GM12878 (cell line): Measurements from ENCODE around the gene TNFAIP3. TPM values are rescaled to one million over a fixed set of nuclear protein-coding genes. Genes with fewer than 3 reads are reported as not detected.

Source experiments
- BMI1 ChIP-seq: fragments of 450-650 bp; IDR thresholded peaks from 2 replicates; pipeline ENCODE4 v1.6.1; 2016; ENCODE audit warnings: mild to moderate bottlenecking, moderate library complexity, borderline replicate concordance
- CBX3 ChIP-seq: fragments of 200-600 bp; sonication (generic); IDR thresholded peaks from 2 replicates; pipeline ENCODE4 v1.6.1; 2016; ENCODE audit warnings: low read depth, borderline replicate concordance
- HCFC1 ChIP-seq: fragments of 150-350 bp; IDR thresholded peaks from 2 replicates; pipeline ENCODE4 v1.6.1; 2014; ENCODE audit warnings: low read length
- IRF4 ChIP-seq: IDR thresholded peaks from 2 replicates; pipeline ENCODE4 v1.6.1; 2011; ENCODE audit warnings: low read depth, low read length
- NFIC ChIP-seq: IDR thresholded peaks from 2 replicates; pipeline ENCODE4 v1.6.1; 2012; ENCODE audit warnings: low read depth, mild to moderate bottlenecking, inconsistent platforms, low read length, moderate library complexity
- PAX8 ChIP-seq: fragments of 450-650 bp; IDR thresholded peaks from 2 replicates; pipeline ENCODE4 v1.6.1; 2017; ENCODE audit warnings: mild to moderate bottlenecking, moderate library complexity
- RAD21 ChIP-seq: IDR thresholded peaks from 2 replicates; pipeline ENCODE4 v1.6.1; 2011; ENCODE audit warnings: mild to moderate bottlenecking, low read depth, low read length, moderate library complexity; ENCODE audit not compliant: insufficient read depth
- TCF3 ChIP-seq: IDR thresholded peaks from 2 replicates; pipeline ENCODE4 v1.6.1; 2012; ENCODE audit warnings: low read depth, mild to moderate bottlenecking, low read length, borderline replicate concordance; ENCODE audit not compliant: insufficient read depth
- USF1 ChIP-seq: IDR thresholded peaks from 2 replicates; pipeline ENCODE4 v1.6.1; 2011; ENCODE audit warnings: borderline replicate concordance, low read depth, mild to moderate bottlenecking, moderate library complexity, mixed read lengths, low read length; ENCODE audit not compliant: insufficient read depth; ENCODE audit errors: extremely low read length
- ZNF622 ChIP-seq: fragments of 450-650 bp; IDR thresholded peaks from 2 replicates; pipeline ENCODE4 v1.6.1; 2017; ENCODE audit warnings: mild to moderate bottlenecking, inconsistent platforms
- polyA plus RNA-seq, 11 experiments: library from polyadenylated mRNA; depleted of rRNA in 4 of 11; unstranded in 6 of 11; stranded (reverse) in 5 of 11; fragments of >200 nt; fragmentation: Nextera tagmentation in 4 of 11; fragmentation: Illumina TruSeq in 1 of 11; extraction: Ambion mirVana in 4 of 11; extraction: Trizol in 1 of 11; gene quantifications; 1 replicate in 1 of 11; 2 replicates in 10 of 11; pipeline versions ENCODE4 v1.2.1 to v1.2.3, GENCODE V29; 2011 to 2016; ENCODE audit warnings: inconsistent platforms in 2 of 11, missing spikeins in 2 of 11, low read depth in 1 of 11
- total RNA-seq, 4 experiments: library from RNA; depleted of rRNA in 3 of 4; stranded (reverse); fragments of >200 nt in 3 of 4; fragmentation: Illumina TruSeq in 1 of 4; extraction: Trizol in 1 of 4; gene quantifications; 2 replicates each; pipeline versions ENCODE4 v1.2.1 to v1.2.3, GENCODE V29; 2013 to 2021

TNFAIP3 gene
- total and polyA plus RNA-seq, 10 of the 15 experiments (the other 5 are each of a cell fraction or from before 2014, with no cell fraction given), result 18.0 to 350 (median 127) TPM

DNA sequence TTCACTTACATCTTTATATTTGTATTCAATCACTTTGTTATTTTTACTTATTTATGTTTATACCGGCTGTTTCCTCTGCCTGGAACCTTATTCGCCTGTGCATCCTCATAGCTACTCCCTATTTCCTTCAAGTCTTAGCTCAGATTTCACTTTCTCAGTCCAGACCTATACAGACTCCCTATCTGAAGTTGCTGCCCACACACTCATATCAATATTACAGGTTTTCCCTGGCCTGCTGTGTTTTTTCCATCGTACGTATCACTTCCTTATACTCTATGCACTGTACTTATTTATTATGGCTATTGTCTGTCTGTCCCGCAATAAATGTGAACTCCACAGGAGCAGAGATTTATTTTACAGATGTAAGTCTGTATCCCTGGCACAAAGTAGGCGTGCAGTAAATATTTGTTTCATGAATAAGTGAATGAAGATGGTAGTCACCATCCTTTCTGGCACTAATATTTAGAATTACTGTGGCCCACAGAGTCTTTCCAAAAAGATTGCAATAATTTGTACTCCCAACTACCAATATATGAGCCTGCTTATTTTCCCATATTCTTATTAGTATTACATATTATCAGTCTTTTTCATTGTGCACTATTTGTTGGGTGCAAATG lies 64.9 kb downstream of the TNFAIP3 start (continued):
- no peak for TF ChIP-seq HCFC1
- no peak for TF ChIP-seq RAD21
- no peak for TF ChIP-seq CBX3
- TF ChIP-seq PAX8, result no peak
- TF ChIP-seq USF1, result no peak
- TF ChIP-seq BMI1, result no peak
- no peak for TF ChIP-seq TCF3
- no peak for TF ChIP-seq NFIC
- no peak for TF ChIP-seq IRF4
- TF ChIP-seq ZNF622, result no peak

Other genes starting within 250 kb of the TNFAIP3 start
- gene PERP, start 240.2 kb downstream of the TNFAIP3 start, total RNA-seq (2014; rRNA removed), result 0.45 and 0.87 TPM in 2 replicates
- gene PERP, start 240.2 kb downstream of the TNFAIP3 start, total RNA-seq (2014; rRNA removed; fragmentation: Illumina TruSeq; extraction: Trizol), result 0.54 and 0.64 TPM in 2 replicates
- gene PERP, start 240.2 kb downstream of the TNFAIP3 start, total RNA-seq (2021), result 0.92 and 1.1 TPM in 2 replicates
- 1.9 and 2.3 TPM in 2 replicates for gene PERP, start 240.2 kb downstream of the TNFAIP3 start, polyA plus RNA-seq (2011; rRNA removed)
- 0.78 and 0.89 TPM in 2 replicates for gene PERP, start 240.2 kb downstream of the TNFAIP3 start, polyA plus RNA-seq (2014; fragmentation: Illumina TruSeq; extraction: Trizol)
- under 1 TPM; 0.37 to 0.60 TPM for gene PERP, start 240.2 kb downstream of the TNFAIP3 start, polyA plus RNA-seq (2014; fragmentation: Nextera tagmentation; extraction: Ambion mirVana)
- 0.73 and 0.74 TPM in 2 replicates for gene PERP, start 240.2 kb downstream of the TNFAIP3 start, polyA plus RNA-seq (2014; rRNA removed)
- gene PERP, start 240.2 kb downstream of the TNFAIP3 start, polyA plus RNA-seq (2016; fragmentation: Nextera tagmentation; extraction: Ambion mirVana), result 1 to 10 TPM; 2.1 to 2.4 TPM